Left lobe of liver (tissue), 2 donors: ENCODE results near the gene ETS1. TPM values are rescaled to one million over a fixed set of nuclear protein-coding genes. Genes with fewer than 3 reads are reported as not detected.
A peak's percentile ranks its signal among the peaks of the same experiment; 100 is the strongest.

Experiments used
- ATAC-seq: fragments of 200-7000 bp; cut with Tn5 transposase; one replicate; pipeline ENCODE4 v1.9.1; 2020; ENCODE audit warnings: mild to moderate bottlenecking, moderate library complexity
- DNase-seq: peaks from one replicate; pipeline ENCODE4 v3.0.0-alpha.2; 2020; ENCODE audit warnings: low spot score
- total RNA-seq: library from RNA; stranded (reverse); gene quantifications from one replicate; pipeline ENCODE4 v1.2.1, GENCODE V29; 2021
- donor health status: DM: no; HTN: no; CAD: no; lungs with moderate emphysema.
- donor health status: DM: no; HTN: yes; CAD: no.

Gene ETS1
- total RNA-seq, 1 donor from 2014 or later, result 20.2 TPM

- ATAC-seq, result peak; percentile 97
- peak; percentile 95 for DNase-seq
Measured at GRCh38 chr11:128522055-128522942, 65.1 kb downstream of the ETS1 start.

GRCh38 chr11:128521682-128522054 is 65.7 kb downstream of the ETS1 start:
- DNase-seq, result peak; percentile 55
- ATAC-seq, result no peak

- DNase-seq (no peak), ATAC-seq (no peak)
Measured at GRCh38 chr11:128520888-128521681, 66.3 kb downstream of the ETS1 start.

GRCh38 chr11:128520206-128520887 is 67.0 kb downstream of the ETS1 start:
- DNase-seq, result no peak
- ATAC-seq, result no peak

GRCh38 chr11:128519338-128519737 is 68.0 kb downstream of the ETS1 start:
- ATAC-seq (no peak), DNase-seq (no peak)

GRCh38 chr11:128518493-128519207 is 68.7 kb downstream of the ETS1 start:
- ATAC-seq (no peak), DNase-seq (no peak)

- ATAC-seq, result no peak
- DNase-seq, result no peak
Measured at GRCh38 chr11:128517451-128518230, 69.7 kb downstream of the ETS1 start.

- DNase-seq (no peak), ATAC-seq (no peak)
Measured at GRCh38 chr11:128516886-128517285, 70.5 kb downstream of the ETS1 start.

GRCh38 chr11:128515826-128516778 is 71.3 kb downstream of the ETS1 start:
- ATAC-seq, result no peak
- DNase-seq, result no peak

- DNase-seq (no peak), ATAC-seq (no peak)
Measured at GRCh38 chr11:128515086-128515485, 72.3 kb downstream of the ETS1 start.

- ATAC-seq (no peak), DNase-seq (no peak)
Measured at GRCh38 chr11:128513915-128514681, 73.3 kb downstream of the ETS1 start.

GRCh38 chr11:128512474-128512996 is 74.8 kb downstream of the ETS1 start:
- ATAC-seq, result no peak
- DNase-seq, result no peak

GRCh38 chr11:128511712-128512111 is 75.6 kb downstream of the ETS1 start:
- ATAC-seq, result no peak
- no peak for DNase-seq

- no peak for DNase-seq
- no peak for ATAC-seq
Measured at GRCh38 chr11:128509621-128510389, 77.6 kb downstream of the ETS1 start.

- DNase-seq (no peak), ATAC-seq (no peak)
Measured at GRCh38 chr11:128508770-128509510, 78.4 kb downstream of the ETS1 start.

- DNase-seq (no peak), ATAC-seq (no peak)
Measured at GRCh38 chr11:128507936-128508335, 79.4 kb downstream of the ETS1 start.
